Measurements from ENCODE around the gene NSL1.

DNA sequence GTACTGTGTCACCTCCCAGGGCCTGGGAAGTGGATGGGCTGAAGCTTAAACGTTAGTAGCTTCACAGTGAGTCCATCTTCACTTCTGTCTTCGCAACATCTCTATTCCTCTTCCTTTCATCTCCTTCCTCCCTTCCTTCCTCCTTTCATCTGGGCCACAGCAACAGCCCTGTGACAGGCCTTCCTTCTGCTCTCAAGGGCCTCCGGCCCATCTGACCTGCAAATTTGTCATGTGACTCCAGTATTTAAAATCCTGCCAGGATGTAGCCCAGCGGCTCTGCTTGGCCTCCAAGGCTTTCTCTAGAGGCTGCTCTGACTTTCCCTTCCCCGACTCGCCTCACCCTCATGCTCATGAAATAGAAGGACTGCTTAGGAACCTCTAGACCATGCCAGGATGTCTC, 81.0 kb downstream of the NSL1 start:
- TF ChIP-seq CTCF (IDR thresholded peaks at IDR 0.05): no peak
- no peak for TF ChIP-seq ZFX (IDR thresholded peaks at IDR 0.05; ENCODE audit: borderline replicate concordance)

Data from 22Rv1 (cell line).